ENCODE results near the gene PKP1. TPM values are rescaled to one million over a fixed set of nuclear protein-coding genes. Genes with fewer than 3 reads are reported as not detected.
"Not testable (repeated sequence)": the region's sequence is repeated elsewhere in the genome, so short reads cannot be mapped to it uniquely, and the experiment has no call there.

Gene PKP1
- total and polyA plus RNA-seq, 2 of the 4 experiments (the other 2 are of a cell fraction): 0.18 to 0.36 TPM

GRCh38 chr1:201255479-201256362, 27.6 kb upstream of the PKP1 start (continued):
- no peak for TF ChIP-seq POLR2A (IDR thresholded peaks at IDR 0.05; ENCODE audit: low read depth, low read length)

GRCh38 chr1:201258132-201258531, 25.2 kb upstream of the PKP1 start:
- H4K8ac ChIP-seq (ENCODE audit: low read depth in 2 of 2, low read length in 2 of 2); in situ Hi-C loops (cut with MboI; ENCODE audit: low sequenced_read_pairs); H3K9me1 ChIP-seq (ENCODE audit: insufficient read depth, low read length); H3K18ac ChIP-seq (ENCODE audit: low read depth, low read length); H3K27me3 ChIP-seq (ENCODE audit: control insufficient read depth, insufficient read depth, low read length); H3K23ac ChIP-seq (ENCODE audit: low read depth, low read length); H2AK9ac ChIP-seq (replicated peaks; ENCODE audit: low read depth, low read length, poor library complexity); H3K56ac ChIP-seq (ENCODE audit: extremely low read depth, insufficient read depth, low read length); H3K4me3 ChIP-seq (ENCODE audit: insufficient read depth, low read depth, low read length); BruUV-seq (replicated peaks); H3K36me3 ChIP-seq (ENCODE audit: control insufficient read depth, insufficient read depth, low read length); H3K79me1 ChIP-seq (ENCODE audit: low read depth in 1 of 2, low read length in 2 of 2); H4K5ac ChIP-seq (ENCODE audit: low read depth, low read length); H2AFZ ChIP-seq (replicated peaks; ENCODE audit: low read length, poor library complexity); DNase-seq; H2BK5ac ChIP-seq (ENCODE audit: low read depth, low read length, poor library complexity, severe bottlenecking); H4K20me1 ChIP-seq (ENCODE audit: insufficient read depth, low read length); H3K4me2 ChIP-seq (ENCODE audit: low read depth, low read length); CTCF ChIA-PET; H3K4ac ChIP-seq (ENCODE audit: low read depth, low read length); H3K9me3 ChIP-seq (ENCODE audit: control insufficient read depth, insufficient read depth, low read length); H2BK120ac ChIP-seq (ENCODE audit: low read depth, low read length); intact Hi-C loops (cut with micrococcal nuclease); H2BK20ac ChIP-seq (ENCODE audit: low read depth, low read length); H3K4me1 ChIP-seq (ENCODE audit: control insufficient read depth, insufficient read depth, low read length); H3K14ac ChIP-seq (replicated peaks; ENCODE audit: low read depth, low read length); H3K9ac ChIP-seq (ENCODE audit: low read depth, low read length); H4K91ac ChIP-seq (ENCODE audit: insufficient read depth, low read depth, low read length); POLR2A ChIA-PET (ENCODE audit: unreplicated experiment); H2BK15ac ChIP-seq (ENCODE audit: low read depth, low read length); dilution Hi-C loops (cut with HindIII; ENCODE audit: low sequenced_read_pairs, unreplicated experiment); H3K27ac ChIP-seq (ENCODE audit: insufficient read depth, low read length); ATAC-seq (ENCODE audit: low read depth); H2AK5ac ChIP-seq (ENCODE audit: low read depth, low read length): not testable (repeated sequence)

Data from IMR-90 (cell line).